Esophagus (tissue), 2 donors: ENCODE measurements around the gene PHC3. TPM values are rescaled to one million over a fixed set of nuclear protein-coding genes. Genes with fewer than 3 reads are reported as not detected.

Experiments
- H3K27ac ChIP-seq, 2 donors: one replicate each; pipeline ENCODE4 v1.5.1; 2013; ENCODE audit warnings: low read depth in 2 of 2, mild to moderate bottlenecking in 2 of 2, inconsistent platforms in 1 of 2, low read length in 1 of 2, moderate library complexity in 1 of 2
- H3K27me3 ChIP-seq, 2 donors: one replicate each; pipeline ENCODE4 v1.6.1; 2013; ENCODE audit warnings: low read length in 2 of 2, control low read depth in 1 of 2, mild to moderate bottlenecking in 1 of 2; ENCODE audit not compliant: insufficient read depth in 2 of 2, control insufficient read depth in 1 of 2
- H3K36me3 ChIP-seq, 2 donors: one replicate each; pipeline ENCODE4 v1.6.1; 2013; ENCODE audit warnings: low read length in 1 of 2; ENCODE audit not compliant: control insufficient read depth in 2 of 2, insufficient read depth in 2 of 2
- H3K4me1 ChIP-seq, 2 donors: one replicate each; pipeline ENCODE4 v1.6.1; 2013; ENCODE audit warnings: low read length in 1 of 2; ENCODE audit not compliant: control insufficient read depth in 2 of 2, insufficient read depth in 2 of 2
- H3K4me3 ChIP-seq, 2 donors: one replicate each; pipeline ENCODE4 v1.5.1; 2013; ENCODE audit warnings: low read length in 2 of 2, mild to moderate bottlenecking in 2 of 2, low read depth in 1 of 2, moderate library complexity in 1 of 2
- H3K9me3 ChIP-seq, 2 donors: one replicate each; pipeline ENCODE4 v1.6.1; 2013; ENCODE audit warnings: mild to moderate bottlenecking in 2 of 2, low read depth in 1 of 2, low read length in 1 of 2, moderate library complexity in 1 of 2; ENCODE audit not compliant: control insufficient read depth in 2 of 2, insufficient read depth in 1 of 2
- WGBS, 2 donors: extraction: QIAGEN DNeasy Blood & Tissue Kit; methylation state at CpG; one replicate each; pipeline ENCODE4 v1.1.7; 2013; 5-methylcytosine and 5-hydroxymethylcytosine counted together
- polyA plus RNA-seq, 2 donors: library from polyadenylated mRNA; stranded (reverse); fragments of 200-250 nt; gene quantifications; one replicate each; pipeline ENCODE4 v1.2.3, GENCODE V29; 2013
- donor health status: healthy with polysubstance abuse.
- donor health status: Bipolar disorder and iron deficiency.

PHC3 gene
- polyA plus RNA-seq, 2 donors: 3.4 to 5.4 TPM

DNA sequence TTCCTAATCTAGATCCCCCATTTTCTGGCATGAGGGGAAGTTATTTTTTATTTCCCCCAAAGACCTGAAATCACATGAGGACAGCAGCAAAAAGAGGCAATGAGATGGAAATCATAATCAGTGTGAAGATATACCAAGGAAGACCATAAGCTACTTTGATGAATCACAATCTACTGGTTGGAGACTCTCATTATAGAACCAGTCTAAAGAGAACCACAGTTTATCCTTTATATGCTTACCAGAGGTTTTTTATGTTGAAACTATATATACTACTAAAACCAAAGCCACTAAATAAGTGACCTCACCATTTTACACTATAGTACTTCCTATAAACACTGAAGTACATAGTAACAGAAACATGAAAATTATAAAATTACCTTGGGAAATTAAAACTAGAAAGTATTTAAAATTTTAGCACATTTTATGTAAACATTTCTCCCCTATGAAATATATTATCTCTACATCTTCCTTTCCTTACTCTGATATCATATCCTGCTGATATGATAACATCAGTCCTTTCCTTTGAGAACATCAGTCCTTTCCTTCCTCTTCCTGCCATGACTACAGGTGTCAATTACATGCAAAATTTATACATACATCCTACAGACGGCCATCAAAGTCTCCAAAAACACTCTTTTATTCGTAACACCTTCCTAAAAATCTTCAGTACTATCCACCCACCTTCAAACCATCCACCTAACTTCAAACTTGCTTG lies 71.8 kb downstream of the PHC3 start:
- 93 to 94% methylated on average over 2 of the region's 2 CpGs for WGBS, 2 donors
- H3K36me3 ChIP-seq: peaks cover 0 to 3% of the 10 kb centered on the region in 2 donors
- no peaks in the 10 kb centered on the region for H3K9me3 ChIP-seq
- H3K4me1 ChIP-seq: no peaks in the 10 kb centered on the region
- H3K27ac ChIP-seq: no peak overlapping the region
- H3K27me3 ChIP-seq: no peaks in the 10 kb centered on the region
- H3K4me3 ChIP-seq: no peak overlapping the region

GRCh38 chr3:170108955-170109354 lies 72.6 kb downstream of the PHC3 start:
- WGBS, 2 donors: 83 to 89% methylated on average over 3 of the region's 3 CpGs
- Histone ChIP-seq H3K4me3 (no peak overlapping the region), H3K27me3 (no peaks in the 10 kb centered on the region), H3K9me3 (no peaks in the 10 kb centered on the region), H3K4me1 (no peaks in the 10 kb centered on the region), H3K27ac (no peak overlapping the region), H3K36me3 (peaks cover 0 to 3% of the 10 kb centered on the region in 2 donors)

- no peaks in the 10 kb centered on the region for H3K4me1 ChIP-seq
- no peaks in the 10 kb centered on the region for H3K9me3 ChIP-seq
- no peaks in the 10 kb centered on the region for H3K27me3 ChIP-seq
- H3K36me3 ChIP-seq: peaks cover 0 to 3% of the 10 kb centered on the region in 2 donors
- H3K4me3 ChIP-seq: no peak overlapping the region
- H3K27ac ChIP-seq: no peak overlapping the region
- WGBS, 2 donors: 95 to 100% methylated on average over 1 of the region's 1 CpG
These were observed 73.6 kb downstream of the PHC3 start for GRCh38 chr3:170107941-170108340.

DNA sequence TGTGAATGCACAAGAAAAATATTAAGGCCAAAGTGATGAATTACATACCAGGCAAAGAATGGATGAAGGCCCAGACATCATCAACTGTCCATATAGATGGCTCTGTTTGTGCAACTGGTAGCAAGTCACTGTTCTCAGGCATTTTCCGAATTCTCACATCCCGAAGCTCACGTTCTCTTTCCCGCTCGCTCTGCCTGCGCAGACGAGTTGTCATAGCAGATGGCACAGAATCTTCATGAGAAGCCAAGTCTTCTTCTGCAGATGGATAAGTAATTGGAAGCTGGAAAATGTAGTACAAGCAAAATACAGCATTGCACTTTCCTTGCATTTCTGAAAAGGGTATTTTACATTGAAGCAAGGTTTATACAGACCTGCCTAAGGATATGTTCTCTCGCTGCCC lies 79.1 kb downstream of the PHC3 start:
- H3K36me3 ChIP-seq: peaks cover 5% of the 10 kb centered on the region in 2 donors
- no peak overlapping the region for H3K4me3 ChIP-seq
- H3K27me3 ChIP-seq: no peaks in the 10 kb centered on the region
- no peak overlapping the region for H3K27ac ChIP-seq
- no peaks in the 10 kb centered on the region for H3K4me1 ChIP-seq
- no peaks in the 10 kb centered on the region for H3K9me3 ChIP-seq
- 96 to 97% methylated on average over 8 of the region's 8 CpGs for WGBS, 2 donors

DNA sequence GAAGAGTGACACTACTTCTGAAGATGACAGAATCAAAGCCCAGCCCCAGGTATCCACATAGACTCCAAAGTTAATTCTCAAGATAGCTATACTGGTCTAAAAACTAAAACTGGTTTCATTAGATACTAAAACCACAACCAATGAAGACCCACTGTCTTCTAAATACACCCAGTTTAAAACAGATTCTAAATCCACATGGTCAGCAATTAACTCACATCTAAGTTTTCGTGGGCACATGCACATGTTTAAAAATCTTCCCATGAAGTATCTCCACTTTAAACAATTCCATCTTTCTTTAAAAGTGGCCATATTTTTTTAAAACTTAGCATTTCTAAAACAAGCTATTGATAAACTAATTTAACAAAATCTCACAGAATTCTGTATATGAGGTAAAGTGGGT lies 80.6 kb downstream of the PHC3 start:
- WGBS, 2 donors: 92 to 97% methylated on average over 1 of the region's 1 CpG
- Histone ChIP-seq H3K27ac (no peak overlapping the region), H3K27me3 (no peaks in the 10 kb centered on the region), H3K4me3 (no peak overlapping the region), H3K9me3 (no peaks in the 10 kb centered on the region), H3K36me3 (peaks cover 9 to 11% of the 10 kb centered on the region in 2 donors), H3K4me1 (no peaks in the 10 kb centered on the region)

GRCh38 chr3:170098753-170099152 lies 82.8 kb downstream of the PHC3 start:
- Histone ChIP-seq H3K4me3 (no peak overlapping the region), H3K4me1 (no peaks in the 10 kb centered on the region), H3K36me3 (peaks cover 9 to 11% of the 10 kb centered on the region in 2 donors), H3K27ac (no peak overlapping the region), H3K27me3 (no peaks in the 10 kb centered on the region), H3K9me3 (no peaks in the 10 kb centered on the region)
- WGBS, 2 donors: 64 to 86% methylated on average over 1 of the region's 1 CpG

GRCh38 chr3:170096342-170096741 lies 85.2 kb downstream of the PHC3 start:
- Histone ChIP-seq H3K4me1 (no peaks in the 10 kb centered on the region), H3K4me3 (no peak overlapping the region), H3K27me3 (no peaks in the 10 kb centered on the region), H3K27ac (no peak overlapping the region), H3K9me3 (no peaks in the 10 kb centered on the region), H3K36me3 (peaks cover 4 to 6% of the 10 kb centered on the region in 2 donors)
- 88 to 90% methylated on average over 3 of the region's 3 CpGs for WGBS, 2 donors

DNA sequence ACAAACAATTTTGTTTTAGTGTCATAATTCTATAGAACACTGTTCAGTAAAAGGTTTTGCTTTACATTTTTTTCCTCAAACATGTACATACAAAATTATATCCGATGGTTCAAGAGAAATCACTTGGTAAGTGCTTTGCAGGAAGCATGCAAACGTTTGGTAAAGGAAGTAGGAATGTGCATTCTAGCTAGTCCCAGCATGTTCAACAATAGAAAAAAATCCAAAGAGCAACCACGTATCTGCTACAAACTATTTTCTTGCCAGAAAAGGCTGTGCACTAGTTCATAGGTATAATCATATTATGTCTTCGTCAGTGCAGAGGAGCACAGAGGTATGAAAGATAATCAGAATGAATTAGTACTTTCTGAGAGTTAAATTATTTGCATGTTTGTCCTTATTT lies 85.8 kb downstream of the PHC3 start:
- no peaks in the 10 kb centered on the region for H3K9me3 ChIP-seq
- no peaks in the 10 kb centered on the region for H3K27me3 ChIP-seq
- H3K4me3 ChIP-seq: no peak overlapping the region
- peaks cover 4 to 6% of the 10 kb centered on the region in 2 donors for H3K36me3 ChIP-seq
- no peaks in the 10 kb centered on the region for H3K4me1 ChIP-seq
- 40 to 53% methylated on average over 4 of the region's 4 CpGs for WGBS, 2 donors
- no peak overlapping the region for H3K27ac ChIP-seq

GRCh38 chr3:170092907-170093306 lies 88.6 kb downstream of the PHC3 start:
- H3K4me1 ChIP-seq: no peaks in the 10 kb centered on the region
- no peaks in the 10 kb centered on the region for H3K9me3 ChIP-seq
- no peak overlapping the region for H3K4me3 ChIP-seq
- H3K27me3 ChIP-seq: no peaks in the 10 kb centered on the region
- H3K36me3 ChIP-seq: peaks cover 4 to 6% of the 10 kb centered on the region in 2 donors
- no peak overlapping the region for H3K27ac ChIP-seq
- 95 to 97% methylated on average over 3 of the region's 3 CpGs for WGBS, 2 donors

DNA sequence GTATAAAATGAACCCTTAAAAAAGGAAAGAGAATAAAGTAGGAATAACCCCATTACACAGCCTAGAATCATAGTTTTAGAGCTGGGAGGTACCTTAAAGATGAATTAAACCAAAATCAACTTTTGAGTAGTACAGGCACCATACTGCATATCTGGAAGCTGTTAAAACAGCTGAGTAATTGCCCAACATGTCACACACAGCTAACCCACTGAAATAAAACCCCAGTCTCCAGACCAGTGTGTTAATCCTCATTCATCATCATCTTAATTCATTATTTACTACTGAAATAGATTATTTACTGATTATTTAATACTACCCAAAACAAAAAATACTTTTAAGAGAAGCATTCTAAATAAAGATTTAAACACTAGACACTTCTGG lies 90.9 kb downstream of the PHC3 start:
- H3K4me3 ChIP-seq: no peak overlapping the region
- H3K36me3 ChIP-seq: peaks cover 0 to 1% of the 10 kb centered on the region in 2 donors
- H3K27me3 ChIP-seq: no peaks in the 10 kb centered on the region
- no peaks in the 10 kb centered on the region for H3K9me3 ChIP-seq
- no peaks in the 10 kb centered on the region for H3K4me1 ChIP-seq
- H3K27ac ChIP-seq: no peak overlapping the region
